Mucosa of stomach (tissue), 1 donor: Measurements from ENCODE around the gene CA12.

Experiments
- H3K27me3 ChIP-seq: one replicate; pipeline ENCODE4 v1.7.0; 2013; ENCODE audit warnings: mild to moderate bottlenecking, low read length; ENCODE audit not compliant: control insufficient read depth, insufficient read depth
- H3K36me3 ChIP-seq: one replicate; pipeline ENCODE4 v1.7.0; 2013; ENCODE audit warnings: low read length; ENCODE audit not compliant: control insufficient read depth, insufficient read depth
- H3K4me1 ChIP-seq: one replicate; pipeline ENCODE4 v1.7.0; 2013; ENCODE audit warnings: mild to moderate bottlenecking, low read length; ENCODE audit not compliant: control insufficient read depth, insufficient read depth
- H3K4me3 ChIP-seq: one replicate; pipeline ENCODE4 v1.7.0; 2013; ENCODE audit warnings: low read length
- H3K9ac ChIP-seq: one replicate; pipeline ENCODE4 v1.7.0; 2013; ENCODE audit warnings: mild to moderate bottlenecking, low read length, moderate library complexity
- H3K9me3 ChIP-seq: one replicate; pipeline ENCODE4 v1.7.0; 2013; ENCODE audit warnings: mild to moderate bottlenecking, low read length, moderate library complexity; ENCODE audit not compliant: control insufficient read depth
- donor health status: Pancreatic carcinoma.

Gene CA12

DNA sequence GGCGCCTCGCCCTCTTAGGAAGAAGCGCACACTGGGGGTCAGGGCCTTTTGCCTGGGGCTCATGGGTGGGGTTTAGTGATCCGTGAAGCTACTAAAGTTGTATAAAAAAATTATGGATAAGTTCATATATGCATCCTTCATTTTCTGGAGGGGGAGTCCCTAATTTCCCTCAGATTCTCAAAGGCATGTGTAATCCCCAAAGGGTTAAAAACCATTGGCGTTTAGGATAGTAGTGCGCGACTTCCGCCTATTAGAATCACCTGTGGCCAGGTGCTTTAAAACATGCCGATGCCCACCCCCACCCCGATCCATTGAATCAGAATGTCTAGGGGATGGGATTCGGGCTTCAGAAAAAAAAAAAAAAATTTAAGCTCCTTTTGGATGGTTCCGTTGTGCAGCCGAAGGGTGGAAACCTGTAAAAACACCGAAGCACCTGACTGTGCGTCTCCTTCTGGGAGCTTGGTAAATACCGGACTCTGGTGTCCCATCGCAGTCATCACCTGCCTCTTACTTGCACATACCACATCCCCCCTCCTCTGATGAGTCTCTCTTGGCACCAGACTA is 103.7 kb downstream of the CA12 start:
- H3K36me3 ChIP-seq, result no peaks in the 10 kb centered on the region
- H3K4me1 ChIP-seq, result no peaks in the 10 kb centered on the region
- peak overlapping the region; percentile 49 for H3K4me3 ChIP-seq
- peak overlapping the region; percentile 80 for H3K9ac ChIP-seq
- no peaks in the 10 kb centered on the region for H3K9me3 ChIP-seq
- no peaks in the 10 kb centered on the region for H3K27me3 ChIP-seq

DNA sequence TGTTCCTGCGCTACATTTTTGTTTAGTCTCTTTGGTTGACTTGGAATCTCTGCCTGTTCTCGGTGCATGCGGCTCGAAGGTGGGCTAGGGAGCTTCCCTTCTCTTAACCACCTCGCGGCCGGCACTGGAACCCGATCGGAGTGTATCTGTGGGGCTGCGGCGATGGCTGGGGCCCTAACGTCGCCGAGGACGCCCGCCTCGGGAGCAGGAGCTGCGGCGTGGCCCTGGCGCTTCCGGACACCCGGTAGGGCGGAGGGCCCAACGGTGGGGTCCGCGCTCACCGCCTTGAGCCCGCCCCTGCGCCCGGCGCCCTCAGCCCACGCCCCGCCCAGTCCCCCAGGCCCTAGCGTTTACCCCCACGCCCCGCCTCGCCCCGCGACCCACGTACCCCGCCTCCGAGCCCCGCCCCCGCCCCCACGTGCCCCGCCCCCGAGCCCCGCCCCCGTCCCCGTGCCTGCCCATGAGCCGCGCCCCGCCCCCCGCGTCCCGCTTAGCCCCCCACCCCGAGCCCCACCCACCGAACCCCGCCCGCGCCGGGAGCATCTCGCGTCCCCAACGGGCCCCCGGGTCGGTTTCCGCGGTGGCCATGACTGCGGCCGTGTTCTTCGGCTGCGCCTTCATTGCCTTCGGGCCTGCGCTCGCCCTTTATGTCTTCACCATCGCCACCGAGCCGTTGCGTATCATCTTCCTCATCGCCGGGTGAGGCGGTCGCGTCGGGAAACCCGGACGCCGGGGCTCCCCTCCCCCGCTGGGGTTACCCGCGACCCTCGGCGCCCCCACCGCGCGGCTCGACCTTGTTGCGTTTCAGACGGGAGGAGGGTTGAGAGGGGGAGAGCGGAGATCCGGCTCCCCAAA is 104.4 kb downstream of the CA12 start, which contains the start of gene APH1B:
Gene APH1B (plus strand): TSS at position 568 of the 855 bp plus-strand sequence. CDS start 19 bp downstream, at position 587.
- Histone ChIP-seq H3K4me3 (peak within 1 kb of the TSS; percentile 49), H3K36me3 (no peaks in the 10 kb centered on the region), H3K4me1 (no peaks in the 10 kb centered on the region), H3K9ac (peak within 1 kb of the TSS; percentile 82), H3K27me3 (no peaks in the 10 kb centered on the region), H3K9me3 (no peaks in the 10 kb centered on the region)

DNA sequence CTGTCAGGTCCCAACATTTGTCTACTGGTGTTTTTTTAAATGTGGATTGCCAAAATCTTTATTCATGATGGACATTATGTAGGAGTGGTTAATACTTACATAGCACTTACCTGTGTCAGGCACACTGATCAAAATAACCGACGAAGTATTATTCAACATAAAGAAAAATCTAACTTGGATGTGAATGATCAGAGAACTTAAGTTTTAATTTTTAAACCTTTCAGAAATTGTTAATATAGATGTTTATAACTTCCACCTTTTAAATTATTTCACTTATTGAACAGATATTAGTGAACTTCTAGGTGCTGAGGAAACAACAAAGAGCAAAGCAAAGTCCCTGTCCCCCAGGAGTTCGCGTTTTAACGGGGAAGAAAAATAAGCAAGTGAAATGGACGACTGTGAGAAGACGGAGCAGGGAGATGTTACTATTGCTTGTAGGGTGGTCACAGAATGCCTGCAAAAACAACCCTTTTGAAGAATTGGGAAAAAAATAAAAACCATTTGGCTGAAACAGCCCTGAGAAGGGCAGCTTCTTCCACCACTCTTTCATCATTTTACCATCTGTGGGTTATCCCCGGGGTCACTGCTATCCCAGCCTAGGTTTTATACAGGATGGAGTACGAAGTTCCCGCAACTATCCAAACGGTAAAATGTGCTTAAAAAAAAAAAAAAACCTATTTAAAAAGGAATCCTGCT is 105.2 kb downstream of the CA12 start:
- no peaks in the 10 kb centered on the region for H3K27me3 ChIP-seq
- no peaks in the 10 kb centered on the region for H3K4me1 ChIP-seq
- H3K9me3 ChIP-seq, result no peaks in the 10 kb centered on the region
- H3K9ac ChIP-seq, result peak overlapping the region; percentile 82
- H3K36me3 ChIP-seq, result no peaks in the 10 kb centered on the region
- peak overlapping the region; percentile 11 for H3K4me3 ChIP-seq

DNA sequence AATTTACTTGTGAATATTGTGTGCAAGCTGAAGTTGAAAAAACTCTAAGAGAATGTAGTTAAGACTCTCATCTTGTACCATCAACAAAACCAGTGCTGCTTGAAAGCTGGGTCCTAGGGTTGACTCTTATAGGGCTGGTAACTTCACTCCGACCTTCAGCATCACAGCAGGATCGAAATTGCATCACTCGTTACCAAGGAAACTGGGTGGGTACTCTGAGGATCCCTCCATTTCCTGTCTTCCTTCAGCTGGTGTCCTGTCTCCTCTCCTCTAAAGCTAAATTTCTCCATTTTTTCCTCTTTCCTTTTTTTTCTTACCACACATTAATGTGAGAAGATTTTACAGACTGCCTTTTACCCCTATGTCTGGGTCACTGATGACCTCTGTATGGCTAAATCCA is 107.2 kb downstream of the CA12 start:
- Histone ChIP-seq H3K36me3 (no peaks in the 10 kb centered on the region), H3K4me1 (no peaks in the 10 kb centered on the region), H3K4me3 (no peak overlapping the region), H3K9ac (no peak overlapping the region), H3K9me3 (no peaks in the 10 kb centered on the region), H3K27me3 (no peaks in the 10 kb centered on the region)
